ENCODE measurements around the gene HIPK4. TPM values are rescaled to one million over a fixed set of nuclear protein-coding genes. Genes with fewer than 3 reads are reported as not detected.
A peak's percentile ranks its signal among the peaks of the same experiment; 100 is the strongest.

HIPK4 gene
- total RNA-seq, 2 donors from 2014 or later, result not detected

DNA sequence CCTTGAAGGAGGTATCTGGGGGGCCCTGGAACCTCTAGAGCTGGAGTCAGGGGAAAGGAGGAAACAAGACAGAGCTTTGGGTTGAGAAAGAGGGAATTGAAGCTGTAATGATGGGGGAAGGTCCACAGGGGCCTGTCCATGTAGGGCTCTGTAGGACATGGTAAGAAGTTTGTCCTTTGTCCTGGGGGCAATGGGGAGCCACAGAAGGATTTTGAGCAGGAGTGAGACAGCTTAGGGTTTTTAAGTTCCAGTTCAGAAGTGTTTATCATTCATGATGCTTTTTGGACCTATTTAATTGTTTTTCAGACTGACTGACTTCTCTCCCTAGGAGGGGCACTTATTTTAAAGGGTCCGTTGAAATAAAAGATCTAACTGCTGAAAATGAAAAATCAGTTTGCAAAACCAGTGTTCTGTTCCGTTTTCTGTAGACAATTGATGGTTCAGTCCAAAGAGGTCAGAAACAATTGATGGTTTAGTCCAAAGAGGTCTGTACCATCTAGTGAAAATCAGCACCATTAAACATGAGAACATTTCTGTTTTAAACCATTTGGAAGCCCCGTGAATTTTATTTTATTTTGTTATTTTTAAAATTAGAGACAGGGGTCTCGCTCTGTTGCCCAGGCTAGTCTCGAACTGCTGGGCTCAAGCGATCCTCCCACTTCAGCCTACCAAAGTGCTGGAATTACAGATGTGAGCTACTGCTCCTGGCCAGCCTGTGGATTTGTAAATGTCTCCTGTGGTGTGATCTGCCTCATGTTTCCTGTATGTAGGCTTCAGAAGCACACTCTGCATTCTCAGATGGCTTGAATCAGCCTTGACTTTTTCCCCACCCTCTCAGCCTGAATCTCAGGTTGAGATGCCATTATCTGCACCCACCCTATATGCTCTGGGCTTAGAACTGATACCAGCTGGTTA is 33.0 kb downstream of the HIPK4 start:
- no peaks in the 10 kb centered on the region for H3K27me3 ChIP-seq
- no peak overlapping the region for H3K4me3 ChIP-seq
- H3K9me3 ChIP-seq, result no peaks in the 10 kb centered on the region
- intact Hi-C loops (cut with DNase I), result no loop called here
- TF ChIP-seq, protein P1, sequence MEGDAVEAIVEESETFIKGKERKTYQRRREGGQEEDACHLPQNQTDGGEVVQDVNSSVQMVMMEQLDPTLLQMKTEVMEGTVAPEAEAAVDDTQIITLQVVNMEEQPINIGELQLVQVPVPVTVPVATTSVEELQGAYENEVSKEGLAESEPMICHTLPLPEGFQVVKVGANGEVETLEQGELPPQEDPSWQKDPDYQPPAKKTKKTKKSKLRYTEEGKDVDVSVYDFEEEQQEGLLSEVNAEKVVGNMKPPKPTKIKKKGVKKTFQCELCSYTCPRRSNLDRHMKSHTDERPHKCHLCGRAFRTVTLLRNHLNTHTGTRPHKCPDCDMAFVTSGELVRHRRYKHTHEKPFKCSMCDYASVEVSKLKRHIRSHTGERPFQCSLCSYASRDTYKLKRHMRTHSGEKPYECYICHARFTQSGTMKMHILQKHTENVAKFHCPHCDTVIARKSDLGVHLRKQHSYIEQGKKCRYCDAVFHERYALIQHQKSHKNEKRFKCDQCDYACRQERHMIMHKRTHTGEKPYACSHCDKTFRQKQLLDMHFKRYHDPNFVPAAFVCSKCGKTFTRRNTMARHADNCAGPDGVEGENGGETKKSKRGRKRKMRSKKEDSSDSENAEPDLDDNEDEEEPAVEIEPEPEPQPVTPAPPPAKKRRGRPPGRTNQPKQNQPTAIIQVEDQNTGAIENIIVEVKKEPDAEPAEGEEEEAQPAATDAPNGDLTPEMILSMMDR (IDR thresholded peaks at IDR 0.05), result no peak
- H3K9ac ChIP-seq (ENCODE audit: low read depth in 2 of 2, low read length in 2 of 2), result no peak overlapping the region
- no peak overlapping the region for H3K27ac ChIP-seq
- H3K36me3 ChIP-seq, result no peaks in the 10 kb centered on the region
- no peak for DNase-seq
- no peaks in the 10 kb centered on the region for H3K4me1 ChIP-seq

DNA sequence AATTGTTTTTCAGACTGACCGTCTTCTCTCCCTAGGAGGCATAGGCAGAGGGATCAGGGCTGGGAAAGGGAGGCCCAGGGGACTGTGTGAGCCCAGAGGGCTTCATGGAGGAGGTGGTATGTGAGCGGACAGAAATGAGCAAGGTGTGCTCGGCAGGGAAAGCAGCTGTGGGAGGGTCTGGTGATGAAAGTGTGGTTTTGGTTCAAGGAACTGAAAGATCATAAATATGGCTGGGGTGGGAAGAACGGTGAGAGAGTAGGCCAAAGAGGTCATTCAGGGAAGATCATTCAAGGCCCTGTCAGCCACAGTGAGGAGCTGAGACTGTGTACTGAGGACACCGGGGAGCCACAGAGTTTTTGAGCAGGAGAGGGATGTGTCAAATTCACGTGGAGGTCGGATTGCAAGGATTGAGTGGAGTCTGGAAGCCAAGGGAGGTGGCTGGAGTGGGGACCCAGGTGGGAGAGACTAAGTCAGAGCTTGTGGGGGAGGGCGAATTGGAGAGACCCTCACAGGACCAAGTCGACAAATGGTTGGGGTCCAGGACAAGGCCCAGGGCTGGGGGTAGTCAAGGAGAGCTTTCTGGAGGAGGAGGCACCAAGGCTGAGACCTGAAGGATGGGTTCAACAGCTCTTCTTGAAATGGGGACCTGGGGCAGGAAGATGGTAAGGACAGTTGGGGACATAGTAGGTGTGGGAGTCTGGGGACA is 33.9 kb downstream of the HIPK4 start:
- intact Hi-C loops (cut with DNase I), result no loop called here
- Histone ChIP-seq H3K9me3 (no peaks in the 10 kb centered on the region), H3K4me1 (no peaks in the 10 kb centered on the region), H3K27me3 (no peaks in the 10 kb centered on the region), H3K4me3 (no peak overlapping the region), H3K9ac (ENCODE audit: low read depth in 2 of 2, low read length in 2 of 2) (no peak overlapping the region), H3K36me3 (no peaks in the 10 kb centered on the region), H3K27ac (no peak overlapping the region)
- DNase-seq, result no peak
- TF ChIP-seq, protein P1 (IDR thresholded peaks at IDR 0.05), result no peak

DNA sequence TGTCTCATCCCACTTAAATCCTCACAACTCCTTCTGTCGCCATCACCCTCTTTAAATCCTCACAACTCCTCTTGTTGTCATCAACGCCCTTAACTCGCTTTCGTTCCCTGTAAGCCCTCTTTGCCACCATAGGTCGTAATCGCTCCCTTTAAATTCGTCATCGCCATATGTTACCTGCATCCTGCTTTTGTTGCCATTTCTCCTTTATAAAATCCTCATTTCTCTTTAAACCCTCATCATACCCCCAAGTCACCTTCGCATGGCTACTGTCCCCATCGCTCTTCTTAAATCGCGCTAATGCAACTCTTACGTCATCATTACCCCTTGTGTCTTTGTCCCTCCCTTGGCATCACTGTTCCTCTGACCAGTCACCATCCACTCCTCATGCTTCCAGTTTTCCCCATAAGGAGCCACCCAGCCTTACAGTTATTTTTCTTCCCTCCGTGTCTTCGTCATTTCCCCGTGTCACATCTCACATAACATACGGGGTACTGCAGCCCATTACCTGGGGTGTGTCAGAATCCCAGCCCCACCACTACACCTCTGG is 40.9 kb downstream of the HIPK4 start:
- Histone ChIP-seq H3K4me1 (peaks cover 3% of the 10 kb centered on the region), H3K27me3 (no peaks in the 10 kb centered on the region), H3K36me3 (no peaks in the 10 kb centered on the region), H3K27ac (peak overlapping the region; percentile 67), H3K9ac (ENCODE audit: low read depth in 2 of 2, low read length in 2 of 2) (peak overlapping the region; percentile 58 to 75), H3K9me3 (no peaks in the 10 kb centered on the region), H3K4me3 (peak overlapping the region; percentile 69)
- TF ChIP-seq, protein P1 (IDR thresholded peaks at IDR 0.05), result no peak
- intact Hi-C loops (cut with DNase I), result no loop called here
- no peak for DNase-seq

DNA sequence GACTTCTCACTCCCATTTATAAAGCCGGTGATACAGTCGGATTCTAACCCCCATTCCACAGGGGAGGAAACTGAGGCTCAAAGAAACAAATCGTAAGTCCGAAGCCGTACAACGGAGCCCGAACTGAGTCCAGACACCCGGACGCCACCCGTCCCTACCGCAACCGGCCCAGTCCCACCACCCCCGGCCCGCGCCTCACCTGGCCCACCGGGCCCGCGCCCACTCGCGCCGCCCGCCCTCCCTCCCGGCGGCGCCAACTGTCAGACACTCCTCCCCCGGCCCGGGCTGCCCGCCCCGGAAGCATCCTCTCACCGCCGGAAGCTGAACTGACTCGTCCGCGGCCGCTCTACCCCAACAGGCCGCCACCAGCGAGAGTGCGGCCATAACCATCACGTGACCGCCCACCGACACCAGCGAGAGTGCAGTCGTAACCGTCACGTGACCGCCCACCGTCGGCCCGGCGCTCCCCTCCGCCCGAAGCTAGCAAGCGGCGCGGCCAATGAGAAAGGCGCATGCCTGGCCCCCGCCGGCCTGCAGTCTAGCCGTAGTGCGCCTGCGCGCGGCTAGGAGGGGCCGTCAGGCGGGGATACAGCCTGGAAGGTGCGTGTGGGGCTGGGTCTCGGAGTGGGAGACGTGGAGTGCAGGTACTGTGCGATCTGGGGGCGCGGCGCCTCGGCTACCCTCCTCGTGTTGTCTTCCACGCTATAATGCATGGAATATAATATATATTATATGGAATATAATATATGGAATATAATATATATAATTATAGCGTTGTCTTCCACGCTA is 41.7 kb downstream of the HIPK4 start, which contains the start of the genes C19orf47 and PLD3:
Gene C19orf47, minus strand, starts transcription at position 273 of the 789 bp plus-strand sequence. CDS start 6,540 bp downstream, outside the sequence.
Gene PLD3, plus strand, starts transcription at position 571 of the 789 bp plus-strand sequence. CDS start 17,789 bp downstream, outside the sequence.
- intact Hi-C loops (cut with DNase I), result no loop called here
- Histone ChIP-seq H3K9ac (ENCODE audit: low read depth in 2 of 2, low read length in 2 of 2) (peak within 1 kb of the TSS; percentile 70 to 75), H3K27ac (peak within 1 kb of the TSS; percentile 67), H3K4me1 (peaks cover 3% of the 10 kb centered on the region), H3K36me3 (no peaks in the 10 kb centered on the region), H3K4me3 (peak within 1 kb of the TSS; percentile 69), H3K27me3 (no peaks in the 10 kb centered on the region), H3K9me3 (no peaks in the 10 kb centered on the region)
- TF ChIP-seq, protein P1 (IDR thresholded peaks at IDR 0.05), result no peak
- DNase-seq, result peak; percentile 98

DNA sequence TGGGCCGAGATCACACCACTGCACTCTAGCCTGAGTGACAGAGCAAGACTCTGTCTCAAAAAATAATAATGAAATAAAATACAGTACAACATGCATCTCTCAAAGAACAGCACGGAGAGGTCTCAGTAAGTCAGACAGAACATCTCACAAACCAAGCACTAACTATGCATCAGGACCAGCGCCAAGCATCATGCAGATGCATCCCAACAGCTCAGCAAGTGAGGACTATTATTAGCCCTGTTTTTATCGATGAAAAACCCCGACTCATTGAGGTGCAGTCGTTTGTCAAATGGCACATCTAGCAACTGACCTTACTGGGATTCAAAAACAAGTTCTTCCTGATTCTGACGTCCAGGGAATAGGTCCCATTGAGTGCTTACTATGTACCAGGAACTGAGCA is 45.6 kb downstream of the HIPK4 start:
- Histone ChIP-seq H3K4me1 (peaks cover 2% of the 10 kb centered on the region), H3K36me3 (no peaks in the 10 kb centered on the region), H3K27ac (no peak overlapping the region), H3K4me3 (no peak overlapping the region), H3K27me3 (no peaks in the 10 kb centered on the region), H3K9me3 (no peaks in the 10 kb centered on the region), H3K9ac (ENCODE audit: low read depth in 2 of 2, low read length in 2 of 2) (no peak overlapping the region)
- intact Hi-C loops (cut with DNase I), result no loop called here
- TF ChIP-seq, protein P1 (IDR thresholded peaks at IDR 0.05), result no peak
- DNase-seq, result no peak

All from colonic mucosa (tissue), 4 donors.